Right forelimb (tissue), 1 donor: Measurements from ENCODE around the gene GGA3.
"Not testable (repeated sequence)": the region's sequence is repeated elsewhere in the genome, so short reads cannot be mapped to it uniquely, and the experiment has no call there.

Source experiments
- DNase-seq: peaks from one replicate; pipeline ENCODE4 v3.0.0-alpha.2; 2018

The GGA3 gene

DNA sequence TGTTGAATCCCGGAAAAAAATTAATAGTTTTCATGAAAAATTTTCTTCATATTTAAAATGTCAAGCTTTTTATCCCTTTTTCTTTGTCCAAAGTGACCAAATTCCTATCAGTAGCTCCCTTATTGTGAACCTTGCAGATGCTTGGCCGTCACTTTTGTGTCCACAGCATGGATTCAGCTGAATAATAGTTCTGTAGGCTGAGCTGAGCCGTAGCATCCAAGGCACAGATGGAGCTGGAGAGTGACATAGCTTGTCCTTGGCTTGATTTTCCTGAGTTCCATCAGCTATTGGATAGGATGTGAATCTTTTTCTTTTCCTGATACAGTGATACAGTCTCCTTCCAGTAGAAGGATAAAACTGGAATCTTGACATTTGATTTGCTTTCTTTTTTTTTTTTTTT lies 52.3 kb downstream of the GGA3 start:
- DNase-seq = no peak

DNA sequence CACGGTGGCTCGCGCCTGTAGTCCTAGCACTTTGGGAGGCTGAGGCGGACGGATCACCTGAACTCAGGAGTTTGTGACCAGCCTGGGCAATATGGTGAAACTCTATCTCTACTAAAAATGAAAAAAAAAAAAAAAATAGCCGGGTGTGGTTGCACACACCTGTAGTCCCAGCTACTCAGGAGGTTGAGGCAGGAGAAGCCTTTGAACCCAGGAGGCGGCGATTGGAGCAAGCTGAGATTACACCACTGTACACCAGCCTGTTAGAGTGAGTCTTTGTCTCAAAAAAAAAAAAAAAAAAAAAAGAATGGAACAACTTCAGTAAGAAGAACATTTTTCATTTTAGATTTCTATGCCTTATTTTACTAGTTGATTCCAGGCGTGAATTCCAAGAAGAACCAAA lies 53.2 kb downstream of the GGA3 start:
- DNase-seq = no peak

DNA sequence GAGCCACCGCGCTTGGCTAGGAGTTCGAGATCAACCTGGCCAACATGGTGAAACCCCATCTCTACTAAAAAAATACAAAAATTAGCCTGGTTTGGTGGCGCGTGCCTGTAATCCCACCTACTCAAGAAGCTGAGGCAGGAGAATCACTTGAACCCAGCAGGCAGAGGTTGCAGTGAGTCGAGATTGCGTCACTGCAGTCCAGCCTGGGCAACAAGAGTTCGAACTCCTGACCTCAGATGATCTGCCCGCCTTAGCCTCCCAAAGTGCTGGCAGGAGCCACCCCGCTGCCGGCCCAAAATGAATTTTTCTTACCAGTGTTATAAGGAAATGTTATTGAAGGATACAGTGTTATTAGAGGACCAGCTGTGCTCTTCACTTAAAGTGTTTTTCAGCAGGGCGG lies 53.6 kb downstream of the GGA3 start:
- DNase-seq = no peak

DNA sequence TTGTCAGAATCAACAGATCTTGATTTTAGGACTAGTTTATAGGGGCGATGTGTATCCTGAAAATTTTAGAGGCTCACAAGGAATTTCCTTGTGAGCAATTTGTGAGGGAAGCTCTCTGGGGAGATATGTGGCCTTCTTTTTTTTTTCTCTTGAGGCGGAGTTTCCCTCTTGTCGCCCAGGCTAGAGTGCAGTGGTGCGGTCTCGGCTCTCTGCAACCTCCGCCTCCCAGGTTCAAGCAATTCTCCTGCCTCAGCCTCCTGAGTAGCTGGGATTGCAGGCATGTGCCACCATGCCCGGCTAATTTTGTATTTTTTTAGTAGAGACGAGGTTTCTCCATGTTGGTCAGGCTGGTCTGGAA lies 54.4 kb downstream of the GGA3 start:
- not testable (repeated sequence) for DNase-seq

DNA sequence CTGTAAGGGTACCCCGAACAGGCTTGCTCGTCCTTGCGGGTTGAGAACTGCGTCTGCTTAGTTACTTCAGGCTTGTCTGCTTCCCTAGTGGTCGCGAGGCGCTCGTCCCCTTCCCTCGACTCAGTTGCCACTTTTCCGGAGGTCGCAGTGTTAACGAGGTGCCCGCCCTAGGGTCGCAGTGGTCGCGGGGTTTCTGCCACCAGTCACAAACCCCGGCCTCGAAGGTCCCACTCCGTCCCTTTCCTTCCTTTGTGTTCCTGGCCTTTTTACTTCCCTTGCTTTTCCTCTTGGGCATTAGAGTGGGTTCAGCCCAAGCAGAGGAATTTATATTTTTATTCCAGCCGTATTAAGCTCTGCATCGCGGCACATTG lies 55.6 kb downstream of the GGA3 start:
- DNase-seq = no peak

DNA sequence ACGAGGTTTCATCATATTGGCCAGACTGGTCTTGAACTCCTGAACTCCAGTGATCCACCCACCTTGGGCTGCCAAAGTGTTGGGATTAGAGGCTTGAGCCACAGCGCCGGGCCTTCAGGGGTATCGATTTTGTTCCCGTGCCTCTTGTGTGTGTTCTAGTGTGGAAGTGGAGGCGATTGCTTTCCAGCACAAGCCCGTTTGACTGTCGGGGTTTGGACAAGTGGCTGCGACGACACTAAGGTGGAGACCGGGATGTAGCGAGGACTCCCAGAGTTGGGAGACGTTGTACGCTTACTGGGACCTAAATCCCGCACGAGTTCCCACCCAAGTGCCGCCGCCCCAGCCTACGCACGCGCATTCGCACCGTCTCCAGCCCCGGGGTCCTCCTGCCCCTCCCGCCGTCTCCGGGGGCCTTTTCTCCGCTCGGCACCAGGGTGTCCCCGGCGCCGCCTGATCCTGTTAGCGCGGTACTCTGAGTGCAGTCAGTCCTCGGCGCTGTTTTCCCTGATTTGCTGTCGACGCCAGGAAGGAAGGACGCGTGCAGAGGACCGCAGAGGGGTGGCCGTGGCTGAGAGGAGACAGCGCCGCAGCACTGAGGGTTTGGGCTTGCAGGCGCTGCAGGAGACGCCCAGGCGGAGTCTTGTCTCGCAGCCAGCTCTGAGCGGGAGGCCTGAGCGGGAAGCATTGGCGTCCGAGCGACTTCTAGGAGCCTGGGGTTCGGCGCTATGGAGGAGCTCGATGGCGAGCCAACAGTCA lies 56.2 kb downstream of the GGA3 start, which contains the start of gene NUP85:
Gene NUP85 (plus strand): TSS at position 643 of the 756 bp plus-strand sequence. CDS start 83 bp downstream, at position 726.
- peak; percentile 98 for DNase-seq

DNA sequence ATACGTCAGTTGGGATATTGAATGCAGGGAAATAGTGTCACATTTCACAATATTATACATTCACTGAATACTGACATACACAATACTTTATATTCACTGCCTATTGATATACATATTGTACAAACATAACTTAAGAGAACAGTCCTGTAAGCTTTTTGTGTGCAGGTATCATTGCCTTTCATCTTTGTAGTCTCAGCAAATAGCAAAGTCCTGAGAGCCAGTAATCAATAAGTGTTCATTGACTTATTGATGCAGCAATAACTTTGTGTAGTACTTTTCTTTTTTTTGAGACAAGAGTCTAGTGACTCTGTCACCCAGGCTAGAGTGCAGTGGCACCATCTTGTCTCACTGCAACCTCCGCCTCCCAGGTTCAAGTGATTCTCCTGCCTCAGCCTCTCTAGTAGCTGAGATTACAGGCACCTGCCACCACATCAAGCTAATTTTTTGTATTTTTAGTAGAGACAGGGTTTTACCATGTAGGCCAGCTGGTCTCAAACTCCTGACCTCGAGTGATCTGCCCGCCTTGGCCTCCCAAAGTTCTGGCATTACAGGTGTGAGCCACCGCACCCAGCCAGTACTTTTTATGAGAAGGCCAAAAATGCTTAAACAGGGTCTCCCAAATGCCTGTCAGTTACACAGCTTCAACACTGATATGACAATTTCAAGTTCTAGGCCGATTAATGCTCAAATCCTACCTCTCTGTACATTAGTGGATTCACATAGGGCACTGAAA lies 61.4 kb downstream of the GGA3 start:
- no peak for DNase-seq

DNA sequence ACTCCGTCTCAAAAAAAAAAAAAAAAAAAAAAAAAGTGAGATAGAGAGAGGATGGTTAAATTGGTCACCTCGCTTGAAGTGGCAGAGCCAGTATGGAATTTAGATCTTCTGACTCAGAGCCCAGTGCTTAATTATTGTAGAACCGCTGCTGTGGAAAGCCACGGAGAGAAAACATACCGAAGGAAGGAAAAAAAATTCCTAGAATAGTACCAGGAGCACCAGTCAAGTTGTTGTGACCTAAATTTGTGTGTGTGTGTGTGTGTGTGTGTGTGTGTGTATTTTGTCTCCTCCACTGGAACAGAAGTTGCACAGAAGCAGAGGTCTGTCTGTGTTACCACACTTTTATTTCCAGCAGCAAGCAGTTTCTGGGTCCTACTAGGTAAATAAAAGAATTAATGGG lies 66.5 kb downstream of the GGA3 start:
- no peak for DNase-seq

DNA sequence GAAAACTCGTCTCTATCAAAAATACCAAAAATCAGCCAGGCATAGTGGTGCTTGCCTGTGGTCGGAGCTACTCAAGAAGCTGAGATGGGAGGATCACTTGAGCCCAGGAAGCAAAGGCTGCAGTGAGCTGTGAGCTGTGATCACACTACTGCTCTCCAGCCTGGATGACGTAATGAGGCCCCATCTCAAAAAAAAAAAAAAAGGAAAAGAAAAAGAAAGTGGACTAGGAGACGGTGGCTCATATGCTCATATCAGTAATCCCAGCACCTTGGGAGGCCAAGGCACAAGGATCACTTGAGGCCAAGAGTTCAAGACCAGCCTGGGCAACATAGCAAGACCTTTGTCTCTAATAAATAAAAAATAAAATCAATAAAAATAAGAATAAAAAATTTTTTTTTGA lies 69.8 kb downstream of the GGA3 start:
- DNase-seq = no peak

DNA sequence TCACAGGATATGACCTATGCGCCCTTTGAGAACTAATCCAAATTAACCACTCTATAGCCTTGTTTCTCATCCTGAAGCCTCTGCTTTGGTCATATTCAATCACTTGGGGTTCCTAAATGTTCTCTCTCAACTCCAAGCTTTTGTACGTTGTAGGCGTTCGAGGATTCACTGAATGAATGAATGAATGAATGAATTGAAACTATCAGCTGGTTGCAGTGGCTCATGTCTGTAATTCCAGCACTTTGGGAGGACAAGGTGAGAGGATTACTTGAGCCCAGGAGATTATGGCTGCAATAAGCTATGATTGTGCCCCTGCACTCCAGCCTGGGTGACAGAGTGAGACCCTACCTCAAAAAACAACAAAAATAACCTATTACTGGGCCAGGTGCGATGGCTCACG lies 72.8 kb downstream of the GGA3 start:
- DNase-seq = no peak
